Nephron progenitor cell (in vitro differentiated cells): ENCODE results near the gene EGR2.

Experiments
- DNase-seq: peaks from one replicate; pipeline ENCODE4 v3.0.0; 2021
- H3K27ac Mint-ChIP-seq: 2 replicates; pipeline ENCODE4 v1.8.0; 2021; ENCODE audit warnings: mild to moderate bottlenecking, moderate library complexity, mixed read lengths
- H3K27me3 Mint-ChIP-seq: 2 replicates; pipeline ENCODE4 v1.8.0; 2021; ENCODE audit warnings: mild to moderate bottlenecking, low read depth, mixed read lengths; ENCODE audit not compliant: poor library complexity
- H3K36me3 Mint-ChIP-seq: 2 replicates; pipeline ENCODE4 v1.8.0; 2021; ENCODE audit warnings: low read depth, mixed read lengths
- H3K4me1 Mint-ChIP-seq: 2 replicates; pipeline ENCODE4 v1.8.0; 2021; ENCODE audit warnings: mixed read lengths
- H3K4me3 Mint-ChIP-seq: 2 replicates; pipeline ENCODE4 v1.8.0; 2021; ENCODE audit warnings: mild to moderate bottlenecking, moderate library complexity, mixed read lengths
- H3K9me3 Mint-ChIP-seq: 2 replicates; pipeline ENCODE4 v1.8.0; 2021; ENCODE audit warnings: mild to moderate bottlenecking, moderate library complexity, mixed read lengths
- CTCF ChIP-seq: fragments of 200-600 bp; sonication (generic); IDR thresholded peaks from 2 replicates; pipeline ENCODE4 v1.5.0; 2021; ENCODE audit warnings: antibody characterized with exemption

The EGR2 gene

GRCh38 chr10:62772186-62772974, 43.8 kb downstream of the EGR2 start:
- Mint-ChIP-seq H3K4me1 (peaks cover 8% of the 10 kb centered on the region), H3K36me3 (no peaks in the 10 kb centered on the region), H3K27ac (no peak overlapping the region), H3K4me3 (no peak overlapping the region), H3K27me3 (no peaks in the 10 kb centered on the region), H3K9me3 (no peaks in the 10 kb centered on the region)
- TF ChIP-seq CTCF, result no peak
- no peak for DNase-seq

DNA sequence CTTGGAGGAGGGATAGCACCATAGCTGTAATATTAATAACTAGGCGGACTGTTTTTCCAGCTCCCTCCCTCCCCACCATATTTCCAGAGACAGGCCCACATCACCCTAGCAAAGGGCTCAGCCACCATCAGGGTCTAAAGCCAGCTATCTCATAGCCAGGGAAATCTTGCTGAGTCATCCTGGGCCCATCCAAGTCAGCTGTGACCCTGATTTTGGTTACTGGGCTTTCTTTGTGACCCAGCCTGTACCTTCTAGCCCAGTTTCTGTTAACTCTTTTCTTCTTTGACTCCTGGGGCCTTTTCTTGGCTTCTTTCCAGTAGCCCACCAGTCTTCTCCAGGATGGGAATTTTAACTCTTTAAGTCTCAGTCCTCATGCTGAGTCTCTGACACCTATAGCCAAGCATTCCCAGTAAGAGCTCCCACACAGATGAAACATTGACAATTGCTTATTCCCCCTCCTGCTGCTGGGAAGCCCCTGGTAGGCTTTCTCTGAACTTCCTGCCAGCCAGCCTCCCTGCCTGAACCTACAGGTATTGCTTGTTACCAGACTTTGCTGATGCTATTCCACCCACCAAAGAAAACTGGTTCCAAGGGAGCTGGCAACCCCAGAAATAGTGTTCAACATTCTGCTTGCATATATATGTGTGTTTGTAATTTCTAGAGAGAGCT, 46.5 kb downstream of the EGR2 start:
- Mint-ChIP-seq H3K4me1 (peaks cover 21% of the 10 kb centered on the region), H3K27me3 (no peaks in the 10 kb centered on the region), H3K36me3 (no peaks in the 10 kb centered on the region), H3K27ac (no peak overlapping the region), H3K4me3 (no peak overlapping the region), H3K9me3 (no peaks in the 10 kb centered on the region)
- no peak for DNase-seq
- no peak for TF ChIP-seq CTCF

GRCh38 chr10:62766386-62766785, 49.8 kb downstream of the EGR2 start:
- no peaks in the 10 kb centered on the region for H3K36me3 Mint-ChIP-seq
- H3K9me3 Mint-ChIP-seq, result no peaks in the 10 kb centered on the region
- no peak for TF ChIP-seq CTCF
- peaks cover 21% of the 10 kb centered on the region for H3K4me1 Mint-ChIP-seq
- no peak overlapping the region for H3K27ac Mint-ChIP-seq
- no peak overlapping the region for H3K4me3 Mint-ChIP-seq
- H3K27me3 Mint-ChIP-seq, result no peaks in the 10 kb centered on the region
- no peak for DNase-seq

DNA sequence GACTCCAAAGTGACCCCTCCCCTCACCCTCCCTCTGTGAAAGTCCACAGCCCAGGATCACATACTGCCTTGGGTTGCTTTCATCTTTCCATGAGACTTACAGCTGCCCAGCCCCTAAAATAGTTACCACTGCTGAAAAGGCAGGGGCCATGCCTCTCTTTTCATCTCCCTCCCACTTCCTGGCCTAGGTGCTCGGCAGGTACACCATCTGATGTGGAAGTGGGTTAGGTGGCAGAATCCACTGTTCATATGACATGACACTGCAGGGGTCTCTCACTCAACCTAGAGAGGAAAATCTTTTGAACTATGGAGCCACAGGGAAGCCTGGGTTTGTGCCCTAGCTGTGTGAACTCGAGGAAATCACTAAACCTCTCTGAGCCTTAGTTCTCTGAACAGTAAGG, 50.4 kb downstream of the EGR2 start:
- Mint-ChIP-seq H3K27me3 (no peaks in the 10 kb centered on the region), H3K36me3 (no peaks in the 10 kb centered on the region), H3K4me1 (peaks cover 27% of the 10 kb centered on the region), H3K4me3 (no peak overlapping the region), H3K9me3 (no peaks in the 10 kb centered on the region), H3K27ac (no peak overlapping the region)
- DNase-seq, result no peak
- TF ChIP-seq CTCF, result no peak

DNA sequence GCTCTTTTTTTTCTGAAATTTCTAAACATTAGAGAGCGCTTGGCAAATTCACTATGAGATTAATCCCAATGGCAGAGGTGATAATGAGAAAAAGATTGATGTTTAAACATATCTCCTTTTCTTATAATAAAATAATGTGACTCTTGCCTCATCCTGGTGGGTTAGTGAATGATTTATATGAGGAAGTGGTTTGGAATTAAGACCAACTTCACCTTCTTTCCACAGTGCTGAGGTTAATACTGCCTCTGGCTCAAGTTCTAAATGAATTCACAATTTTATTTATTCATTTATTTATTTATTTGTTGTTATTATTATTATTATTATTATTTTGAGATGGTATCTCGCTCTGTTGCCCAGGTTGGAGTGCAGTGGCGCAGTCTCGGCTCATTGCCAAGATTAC, 52.2 kb downstream of the EGR2 start:
- no peak for TF ChIP-seq CTCF
- H3K27me3 Mint-ChIP-seq, result peaks cover 3% of the 10 kb centered on the region
- peaks cover 38% of the 10 kb centered on the region for H3K4me1 Mint-ChIP-seq
- H3K27ac Mint-ChIP-seq, result no peak overlapping the region
- H3K4me3 Mint-ChIP-seq, result no peak overlapping the region
- H3K9me3 Mint-ChIP-seq, result no peaks in the 10 kb centered on the region
- DNase-seq, result no peak
- H3K36me3 Mint-ChIP-seq, result no peaks in the 10 kb centered on the region

GRCh38 chr10:62763155-62763554, 53.0 kb downstream of the EGR2 start:
- peaks cover 3% of the 10 kb centered on the region for H3K27me3 Mint-ChIP-seq

More at GRCh38 chr10:62763155-62763554, 53.0 kb downstream of the EGR2 start:
- no peak overlapping the region for H3K4me3 Mint-ChIP-seq
- TF ChIP-seq CTCF, result no peak
- H3K27ac Mint-ChIP-seq, result no peak overlapping the region
- no peaks in the 10 kb centered on the region for H3K9me3 Mint-ChIP-seq
- DNase-seq, result no peak
- H3K36me3 Mint-ChIP-seq, result no peaks in the 10 kb centered on the region
- H3K4me1 Mint-ChIP-seq, result peaks cover 34% of the 10 kb centered on the region
